OCI-M2 (cell line): ENCODE measurements around the gene HBG2.
A peak's percentile ranks its signal among the peaks of the same experiment; 100 is the strongest.

ENCODE experiments used
- DNase-seq: peaks from one replicate; lab custom pipeline; 2025; ENCODE audit not compliant: unreplicated experiment; lab: John Stamatoyannopoulos, UW

The HBG2 gene

GRCh38 chr11:5231111-5231510, 23.5 kb downstream of the HBG2 start:
- DNase-seq = no peak

- DNase-seq = no peak
Observed at GRCh38 chr11:5230266-5230665, 24.3 kb downstream of the HBG2 start.

DNA sequence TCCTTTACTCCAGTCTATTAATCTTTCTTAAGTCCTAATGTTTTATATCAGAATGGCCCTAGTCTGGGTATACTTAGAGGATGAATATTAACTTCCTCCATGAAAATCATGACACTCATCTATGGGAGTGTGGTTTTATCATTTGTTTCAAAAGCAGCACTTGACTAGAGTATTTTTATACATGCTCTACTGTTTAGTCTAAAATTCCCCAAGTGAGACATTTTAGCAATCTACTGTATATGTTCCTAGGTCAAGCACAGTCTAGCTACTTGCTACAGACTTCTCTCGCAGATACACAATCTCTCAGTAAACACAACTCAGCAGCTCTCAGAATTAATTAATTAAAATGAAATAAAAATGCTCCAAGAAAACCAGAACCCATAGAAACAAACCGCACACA, 24.8 kb downstream of the HBG2 start:
- DNase-seq = no peak

- no peak for DNase-seq
Observed at GRCh38 chr11:5229356-5229755, 25.2 kb downstream of the HBG2 start.

DNA sequence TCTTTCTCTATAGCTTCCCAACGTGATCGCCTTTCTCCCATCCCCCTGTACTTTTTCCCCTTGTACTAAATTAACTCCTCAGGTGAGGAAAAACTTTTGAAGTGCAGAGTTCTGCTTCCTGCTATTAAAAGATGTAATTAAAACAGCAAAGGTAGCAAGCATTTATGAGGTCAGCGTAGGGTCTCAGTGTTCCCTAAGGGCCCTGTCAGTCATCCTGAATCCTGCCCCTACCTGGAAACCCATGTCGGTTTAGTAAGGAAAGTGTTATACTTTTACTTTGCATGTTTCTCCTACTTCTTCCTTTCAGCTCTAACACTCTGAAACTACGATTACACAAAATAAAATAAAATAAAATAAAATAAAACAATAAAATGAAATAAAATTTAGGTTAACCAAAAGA, 26.5 kb downstream of the HBG2 start:
- DNase-seq = no peak

- DNase-seq = no peak
Observed at GRCh38 chr11:5227681-5228080, 26.9 kb downstream of the HBG2 start.

DNA sequence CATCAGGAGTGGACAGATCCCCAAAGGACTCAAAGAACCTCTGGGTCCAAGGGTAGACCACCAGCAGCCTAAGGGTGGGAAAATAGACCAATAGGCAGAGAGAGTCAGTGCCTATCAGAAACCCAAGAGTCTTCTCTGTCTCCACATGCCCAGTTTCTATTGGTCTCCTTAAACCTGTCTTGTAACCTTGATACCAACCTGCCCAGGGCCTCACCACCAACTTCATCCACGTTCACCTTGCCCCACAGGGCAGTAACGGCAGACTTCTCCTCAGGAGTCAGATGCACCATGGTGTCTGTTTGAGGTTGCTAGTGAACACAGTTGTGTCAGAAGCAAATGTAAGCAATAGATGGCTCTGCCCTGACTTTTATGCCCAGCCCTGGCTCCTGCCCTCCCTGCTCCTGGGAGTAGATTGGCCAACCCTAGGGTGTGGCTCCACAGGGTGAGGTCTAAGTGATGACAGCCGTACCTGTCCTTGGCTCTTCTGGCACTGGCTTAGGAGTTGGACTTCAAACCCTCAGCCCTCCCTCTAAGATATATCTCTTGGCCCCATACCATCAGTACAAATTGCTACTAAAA, 27.8 kb downstream of the HBG2 start, which contains the start of gene HBB:
HBB (minus strand) TSS at position 340 of the 579 bp plus-strand sequence; CDS start at position 290, 50 bp downstream.
- no peak for DNase-seq

DNA sequence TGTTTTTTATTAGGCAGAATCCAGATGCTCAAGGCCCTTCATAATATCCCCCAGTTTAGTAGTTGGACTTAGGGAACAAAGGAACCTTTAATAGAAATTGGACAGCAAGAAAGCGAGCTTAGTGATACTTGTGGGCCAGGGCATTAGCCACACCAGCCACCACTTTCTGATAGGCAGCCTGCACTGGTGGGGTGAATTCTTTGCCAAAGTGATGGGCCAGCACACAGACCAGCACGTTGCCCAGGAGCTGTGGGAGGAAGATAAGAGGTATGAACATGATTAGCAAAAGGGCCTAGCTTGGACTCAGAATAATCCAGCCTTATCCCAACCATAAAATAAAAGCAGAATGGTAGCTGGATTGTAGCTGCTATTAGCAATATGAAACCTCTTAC, 29.1 kb downstream of the HBG2 start:
- DNase-seq = no peak

- DNase-seq = no peak
Observed at GRCh38 chr11:5224538-5225479, 29.8 kb downstream of the HBG2 start.

DNA sequence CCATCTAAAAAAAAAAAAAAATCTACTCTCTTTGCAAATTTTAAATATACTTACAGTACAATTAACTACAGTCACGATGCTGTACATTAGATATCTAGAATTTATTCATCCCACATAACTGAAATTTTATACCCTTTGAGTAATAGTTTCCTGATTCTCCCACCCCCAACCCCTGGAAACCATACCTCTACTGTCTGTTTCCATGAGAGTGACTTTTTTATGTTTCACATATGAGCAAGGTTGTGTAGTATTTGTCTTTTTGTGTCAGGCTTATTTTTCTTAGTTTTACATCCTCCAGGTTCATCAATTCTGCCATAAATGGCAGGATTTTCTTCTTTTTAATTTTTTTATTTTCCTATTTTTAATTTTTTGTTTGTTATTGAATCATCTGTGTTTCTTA, 30.9 kb downstream of the HBG2 start:
- no peak for DNase-seq

GRCh38 chr11:5223146-5223545, 31.4 kb downstream of the HBG2 start:
- DNase-seq = no peak

DNA sequence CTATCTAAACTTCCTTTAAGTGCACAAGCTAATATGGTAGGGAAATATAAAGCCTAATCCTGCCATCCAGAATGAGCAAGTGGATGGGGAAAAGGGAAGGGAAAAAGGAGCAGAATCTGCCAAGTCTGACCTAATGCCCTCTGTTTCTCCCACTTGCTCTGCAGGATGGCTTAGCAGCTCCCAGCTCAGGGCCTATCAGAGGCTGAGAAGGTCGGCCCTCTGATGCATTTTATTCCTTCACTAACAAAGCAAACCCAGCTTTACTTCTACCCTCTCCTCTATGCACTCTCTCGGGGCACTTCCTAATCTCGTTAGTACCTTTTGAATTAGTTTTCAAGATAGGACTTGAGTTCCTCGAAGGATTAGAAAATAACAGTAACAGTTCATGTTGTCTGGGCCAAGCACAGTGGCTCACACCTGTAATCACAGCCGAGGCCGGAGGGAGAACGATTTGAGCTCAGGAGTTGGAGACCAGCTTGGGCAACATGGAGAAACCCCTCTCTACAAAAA, 44.1 kb downstream of the HBG2 start:
- no peak for DNase-seq

- peak; percentile 70 for DNase-seq
Observed at GRCh38 chr11:5204787-5205186, 49.8 kb downstream of the HBG2 start.

DNA sequence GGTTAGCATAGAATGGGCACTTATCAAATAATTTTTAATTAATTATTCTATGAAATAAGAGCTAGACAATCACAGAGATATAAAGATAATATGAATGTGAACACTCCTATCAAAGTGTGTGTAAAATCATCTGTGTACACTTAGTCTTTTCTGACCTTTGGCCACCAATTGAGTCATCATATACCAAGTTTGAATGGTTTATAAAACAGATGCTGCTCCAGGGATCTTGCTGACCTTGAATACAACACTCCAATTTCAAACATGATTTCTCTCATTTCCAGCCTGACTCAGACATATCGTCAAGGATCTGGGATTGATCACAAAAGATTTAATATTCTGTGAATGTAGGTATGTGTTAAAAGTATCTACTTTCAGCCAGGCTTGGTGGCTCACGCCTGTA, 51.2 kb downstream of the HBG2 start:
- no peak for DNase-seq
